Measurements from ENCODE around the gene RSPH6A. TPM values are rescaled to one million over a fixed set of nuclear protein-coding genes. Genes with fewer than 3 reads are reported as not detected.

The RSPH6A gene
- polyA plus RNA-seq, 1 of the 3 experiments (the other 2 are of a cell fraction): 0.02 TPM

DNA sequence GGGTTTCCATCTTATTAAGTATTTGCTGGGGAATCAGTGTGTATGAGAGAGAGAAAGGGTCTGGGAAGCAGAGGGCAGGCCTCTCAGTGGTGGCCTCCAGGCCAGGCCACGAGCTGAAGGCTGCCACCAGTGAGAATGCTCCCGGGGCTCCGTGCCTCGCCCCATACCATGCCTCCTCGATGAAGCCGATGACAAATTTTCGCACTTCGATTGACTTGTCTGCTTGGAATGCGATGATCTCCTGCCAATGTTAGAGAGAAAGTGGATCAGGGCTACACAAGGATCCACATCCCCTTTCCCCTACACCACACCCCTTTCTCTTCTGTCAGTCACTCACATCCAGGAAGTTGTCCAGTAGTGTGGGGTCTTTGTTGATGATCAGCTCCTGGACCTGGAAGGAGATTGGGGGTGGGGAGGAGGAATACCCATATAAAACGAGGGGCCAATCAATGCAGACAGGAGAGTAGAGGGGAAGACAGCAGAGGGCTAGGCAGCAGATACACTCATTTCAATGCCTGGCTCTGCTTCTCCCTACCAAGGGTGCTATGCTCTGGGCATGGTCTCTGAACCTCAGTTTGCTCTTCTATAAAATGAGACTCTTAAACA is 37.1 kb upstream of the RSPH6A start:
- no peak overlapping the region for H3K4me2 ChIP-seq
- peaks cover 60 to 62% of the 10 kb centered on the region in 2 experiments for H3K36me3 ChIP-seq (replicated peaks in 1 of 2; ENCODE audit: control insufficient read depth in 1 of 2, insufficient read depth in 2 of 2, low read length in 1 of 2)
- TF ChIP-seq TCF12 (IDR thresholded peaks at IDR 0.05): no peak
- no peak for TF ChIP-seq SIN3A (IDR thresholded peaks at IDR 0.05; ENCODE audit: borderline replicate concordance, low read depth, low read length)
- TF ChIP-seq, protein P1, sequence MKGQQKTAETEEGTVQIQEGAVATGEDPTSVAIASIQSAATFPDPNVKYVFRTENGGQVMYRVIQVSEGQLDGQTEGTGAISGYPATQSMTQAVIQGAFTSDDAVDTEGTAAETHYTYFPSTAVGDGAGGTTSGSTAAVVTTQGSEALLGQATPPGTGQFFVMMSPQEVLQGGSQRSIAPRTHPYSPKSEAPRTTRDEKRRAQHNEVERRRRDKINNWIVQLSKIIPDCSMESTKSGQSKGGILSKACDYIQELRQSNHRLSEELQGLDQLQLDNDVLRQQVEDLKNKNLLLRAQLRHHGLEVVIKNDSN (IDR thresholded peaks at IDR 0.05; ENCODE audit: borderline replicate concordance, low read depth): no peak
- no peak for TF ChIP-seq TEAD4 (IDR thresholded peaks at IDR 0.05; ENCODE audit: borderline replicate concordance, insufficient read depth)
- TF ChIP-seq FOSL2 (IDR thresholded peaks at IDR 0.05; ENCODE audit: borderline replicate concordance, low read depth): no peak
- no peak for TF ChIP-seq EZH2phosphoT487 (IDR thresholded peaks at IDR 0.05; ENCODE audit: borderline replicate concordance, low read depth)
- TF ChIP-seq FOXJ3 (CRISPR knock-in tag; IDR thresholded peaks at IDR 0.05): no peak
- TF ChIP-seq JUND (IDR thresholded peaks at IDR 0.05): no peak
- no peak for TF ChIP-seq GABPA (IDR thresholded peaks at IDR 0.05; ENCODE audit: low read depth)
- no peak for TF ChIP-seq RAD21 (IDR thresholded peaks at IDR 0.05; ENCODE audit: low read length)
- TF ChIP-seq SMC3 (IDR thresholded peaks at IDR 0.05; ENCODE audit: low read depth, low read length): no peak
- TF ChIP-seq, protein P2, sequence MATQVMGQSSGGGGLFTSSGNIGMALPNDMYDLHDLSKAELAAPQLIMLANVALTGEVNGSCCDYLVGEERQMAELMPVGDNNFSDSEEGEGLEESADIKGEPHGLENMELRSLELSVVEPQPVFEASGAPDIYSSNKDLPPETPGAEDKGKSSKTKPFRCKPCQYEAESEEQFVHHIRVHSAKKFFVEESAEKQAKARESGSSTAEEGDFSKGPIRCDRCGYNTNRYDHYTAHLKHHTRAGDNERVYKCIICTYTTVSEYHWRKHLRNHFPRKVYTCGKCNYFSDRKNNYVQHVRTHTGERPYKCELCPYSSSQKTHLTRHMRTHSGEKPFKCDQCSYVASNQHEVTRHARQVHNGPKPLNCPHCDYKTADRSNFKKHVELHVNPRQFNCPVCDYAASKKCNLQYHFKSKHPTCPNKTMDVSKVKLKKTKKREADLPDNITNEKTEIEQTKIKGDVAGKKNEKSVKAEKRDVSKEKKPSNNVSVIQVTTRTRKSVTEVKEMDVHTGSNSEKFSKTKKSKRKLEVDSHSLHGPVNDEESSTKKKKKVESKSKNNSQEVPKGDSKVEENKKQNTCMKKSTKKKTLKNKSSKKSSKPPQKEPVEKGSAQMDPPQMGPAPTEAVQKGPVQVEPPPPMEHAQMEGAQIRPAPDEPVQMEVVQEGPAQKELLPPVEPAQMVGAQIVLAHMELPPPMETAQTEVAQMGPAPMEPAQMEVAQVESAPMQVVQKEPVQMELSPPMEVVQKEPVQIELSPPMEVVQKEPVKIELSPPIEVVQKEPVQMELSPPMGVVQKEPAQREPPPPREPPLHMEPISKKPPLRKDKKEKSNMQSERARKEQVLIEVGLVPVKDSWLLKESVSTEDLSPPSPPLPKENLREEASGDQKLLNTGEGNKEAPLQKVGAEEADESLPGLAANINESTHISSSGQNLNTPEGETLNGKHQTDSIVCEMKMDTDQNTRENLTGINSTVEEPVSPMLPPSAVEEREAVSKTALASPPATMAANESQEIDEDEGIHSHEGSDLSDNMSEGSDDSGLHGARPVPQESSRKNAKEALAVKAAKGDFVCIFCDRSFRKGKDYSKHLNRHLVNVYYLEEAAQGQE (IDR thresholded peaks at IDR 0.05; ENCODE audit: low read depth, low read length): no peak
- TF ChIP-seq IRF3 (IDR thresholded peaks at IDR 0.05; ENCODE audit: low read depth, low read length): no peak
- TF ChIP-seq NRF1 (IDR thresholded peaks at IDR 0.05; ENCODE audit: low read depth, low read length): no peak
- TF ChIP-seq, protein P3, sequence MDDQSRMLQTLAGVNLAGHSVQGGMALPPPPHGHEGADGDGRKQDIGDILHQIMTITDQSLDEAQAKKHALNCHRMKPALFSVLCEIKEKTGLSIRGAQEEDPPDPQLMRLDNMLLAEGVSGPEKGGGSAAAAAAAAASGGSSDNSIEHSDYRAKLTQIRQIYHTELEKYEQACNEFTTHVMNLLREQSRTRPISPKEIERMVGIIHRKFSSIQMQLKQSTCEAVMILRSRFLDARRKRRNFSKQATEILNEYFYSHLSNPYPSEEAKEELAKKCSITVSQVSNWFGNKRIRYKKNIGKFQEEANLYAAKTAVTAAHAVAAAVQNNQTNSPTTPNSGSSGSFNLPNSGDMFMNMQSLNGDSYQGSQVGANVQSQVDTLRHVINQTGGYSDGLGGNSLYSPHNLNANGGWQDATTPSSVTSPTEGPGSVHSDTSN (IDR thresholded peaks at IDR 0.05): no peak
- TF ChIP-seq GATA2 (CRISPR knock-in tag; IDR thresholded peaks at IDR 0.05): no peak
- POLR2A ChIA-PET: no interaction called here
- 96% methylated on average over 10 of the region's 10 CpGs for WGBS (ENCODE audit: low lambda C conversion rate)
- no peak for DNase-seq
- H3F3A ChIP-seq (replicated peaks; ENCODE audit: insufficient read depth): no peaks in the 10 kb centered on the region
- CTCF ChIA-PET: no interaction called here
- H3K4me3 ChIP-seq (ENCODE audit: low read depth in 2 of 2, low read length in 1 of 2): no peak overlapping the region
- no peak overlapping the region for H2AFZ ChIP-seq (ENCODE audit: low read depth)
- H3K79me2 ChIP-seq (ENCODE audit: insufficient read depth): peaks cover 27% of the 10 kb centered on the region
- no peak overlapping the region for H3K27ac ChIP-seq (ENCODE audit: low read depth in 2 of 2, low read length in 1 of 2)
- no peaks in the 10 kb centered on the region for H3K4me1 ChIP-seq (ENCODE audit: control insufficient read depth in 1 of 2, insufficient read depth in 2 of 2, low read depth in 1 of 2, low read length in 1 of 2)
- H3K9me2 ChIP-seq: no peaks in the 10 kb centered on the region
- H3K27me3 ChIP-seq (ENCODE audit: insufficient read depth): no peaks in the 10 kb centered on the region
- no peak overlapping the region for H3K9ac ChIP-seq
- H3K9me3 ChIP-seq: no peaks in the 10 kb centered on the region
- 0 out of 2 replicates have a peak, but pooled peaks cover 16% of the 10 kb centered on the region for H4K20me1 ChIP-seq (ENCODE audit: insufficient read depth)
